Measurements from ENCODE around the gene CTU2. TPM values are rescaled to one million over a fixed set of nuclear protein-coding genes. Genes with fewer than 3 reads are reported as not detected.

The CTU2 gene
- total and polyA plus RNA-seq, 10 donors, result 7.2 to 28.2 (median 15.5) TPM

DNA sequence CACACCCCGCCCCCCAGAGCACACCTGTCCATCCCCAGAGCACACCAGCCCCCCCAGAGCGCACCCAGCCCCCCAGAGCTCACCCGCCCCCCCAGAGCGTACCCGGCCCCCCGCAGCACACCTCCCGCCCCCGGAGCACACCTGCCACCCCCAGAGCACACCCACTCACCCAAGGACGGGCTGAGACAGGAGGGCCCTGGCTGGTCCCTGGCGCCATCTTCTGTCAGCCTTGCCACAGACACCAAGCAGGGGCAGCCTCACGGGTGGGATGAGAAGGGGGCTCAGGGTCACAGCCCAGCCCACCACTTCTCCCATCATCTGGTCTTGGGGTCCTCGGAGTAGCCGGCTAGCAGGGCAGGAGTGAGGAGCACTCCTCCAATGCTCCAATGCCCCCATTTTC lies 46.9 kb downstream of the CTU2 start:
- no peak for DNase-seq
- Histone ChIP-seq H3K9me3 (no peaks in the 10 kb centered on the region), H3K27me3 (replicated peaks in 1 of 7) (no peaks in the 10 kb centered on the region), H3K4me3 (no peak overlapping the region), H3K27ac (no peak overlapping the region), H3K36me3 (peaks cover 0 to 57% (median 4%) of the 10 kb centered on the region in 6 donors), H3K4me1 (peaks cover 5 to 64% (median 23%) of the 10 kb centered on the region in 6 donors)
- intact Hi-C loops (cut with DNase I; ENCODE audit: low total_unique reads), result no loop called here
- 85 to 90% (median 87%) methylated on average over 7 to 13 of the region's 13 CpGs; no CpG with 5 or more reads in 1 of the 5 donors for WGBS, 5 donors
- TF ChIP-seq, protein P1, sequence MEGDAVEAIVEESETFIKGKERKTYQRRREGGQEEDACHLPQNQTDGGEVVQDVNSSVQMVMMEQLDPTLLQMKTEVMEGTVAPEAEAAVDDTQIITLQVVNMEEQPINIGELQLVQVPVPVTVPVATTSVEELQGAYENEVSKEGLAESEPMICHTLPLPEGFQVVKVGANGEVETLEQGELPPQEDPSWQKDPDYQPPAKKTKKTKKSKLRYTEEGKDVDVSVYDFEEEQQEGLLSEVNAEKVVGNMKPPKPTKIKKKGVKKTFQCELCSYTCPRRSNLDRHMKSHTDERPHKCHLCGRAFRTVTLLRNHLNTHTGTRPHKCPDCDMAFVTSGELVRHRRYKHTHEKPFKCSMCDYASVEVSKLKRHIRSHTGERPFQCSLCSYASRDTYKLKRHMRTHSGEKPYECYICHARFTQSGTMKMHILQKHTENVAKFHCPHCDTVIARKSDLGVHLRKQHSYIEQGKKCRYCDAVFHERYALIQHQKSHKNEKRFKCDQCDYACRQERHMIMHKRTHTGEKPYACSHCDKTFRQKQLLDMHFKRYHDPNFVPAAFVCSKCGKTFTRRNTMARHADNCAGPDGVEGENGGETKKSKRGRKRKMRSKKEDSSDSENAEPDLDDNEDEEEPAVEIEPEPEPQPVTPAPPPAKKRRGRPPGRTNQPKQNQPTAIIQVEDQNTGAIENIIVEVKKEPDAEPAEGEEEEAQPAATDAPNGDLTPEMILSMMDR (IDR thresholded peaks at IDR 0.05 in 8 of 11, conservative IDR thresholded peaks at IDR 0.05 in 3 of 11), result no peak
- TF ChIP-seq POLR2AphosphoS5 (IDR thresholded peaks at IDR 0.05) (no peak), POLR2A (IDR thresholded peaks at IDR 0.05) (no peak)

GRCh38 chr16:88753602-88754001 lies 47.3 kb downstream of the CTU2 start:
- TF ChIP-seq POLR2AphosphoS5 (IDR thresholded peaks at IDR 0.05) (no peak), POLR2A (IDR thresholded peaks at IDR 0.05) (no peak)
- TF ChIP-seq, protein P1 (IDR thresholded peaks at IDR 0.05 in 8 of 11, conservative IDR thresholded peaks at IDR 0.05 in 3 of 11), result no peak
- no peak overlapping the region for H3K4me3 ChIP-seq
- peaks cover 0 to 57% (median 4%) of the 10 kb centered on the region in 6 donors for H3K36me3 ChIP-seq
- H3K4me1 ChIP-seq, result peaks cover 5 to 64% (median 27%) of the 10 kb centered on the region in 6 donors
- DNase-seq, result no peak
- WGBS, 5 donors, result 85 to 94% (median 92%) methylated on average over 7 to 11 of the region's 11 CpGs
- no peaks in the 10 kb centered on the region for H3K27me3 ChIP-seq (replicated peaks in 1 of 7)
- intact Hi-C loops (cut with DNase I; ENCODE audit: low total_unique reads), result no loop called here
- H3K9me3 ChIP-seq, result peaks cover 0 to 3% (median 0%) of the 10 kb centered on the region in 8 donors
- no peak overlapping the region for H3K27ac ChIP-seq

DNA sequence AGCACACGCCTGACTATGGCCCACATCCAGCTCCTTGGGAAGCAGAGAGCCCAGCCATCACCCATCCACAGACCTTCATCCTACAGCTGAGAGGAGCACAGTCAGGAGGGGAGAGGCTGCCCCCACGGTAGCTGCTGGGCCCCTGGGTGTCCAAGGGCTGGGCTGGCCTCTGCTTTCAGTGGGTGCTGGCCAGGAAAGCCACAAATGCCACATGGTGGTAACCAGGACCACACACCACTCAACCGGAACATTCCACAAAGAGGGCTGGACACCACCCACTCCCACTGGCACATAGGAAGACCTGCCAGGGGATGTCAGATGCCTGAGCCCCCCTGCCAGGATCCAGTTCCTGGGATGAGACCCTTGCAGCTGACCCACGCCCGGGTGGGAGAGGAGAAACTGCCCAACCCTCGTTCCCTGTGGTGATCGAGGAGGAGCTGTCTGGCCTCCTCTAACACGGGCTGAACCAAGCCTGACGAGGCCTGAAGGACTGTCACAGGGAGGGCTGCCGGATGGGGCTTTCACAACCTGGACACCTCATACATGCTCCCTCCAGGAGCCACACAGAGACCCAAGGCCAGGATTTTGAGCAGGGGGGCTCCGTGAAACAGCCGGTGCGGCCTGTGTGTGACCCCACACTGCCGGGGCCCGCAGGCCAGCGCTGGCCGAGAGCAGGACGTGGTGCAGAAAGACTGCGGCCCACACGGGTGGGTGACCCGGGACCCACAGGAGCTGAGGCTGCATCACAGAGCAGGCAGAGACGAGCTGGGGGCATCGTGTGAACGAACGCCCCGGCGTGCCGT lies 48.0 kb downstream of the CTU2 start:
- no peak for DNase-seq
- Histone ChIP-seq H3K4me3 (no peak overlapping the region), H3K36me3 (peaks cover 0 to 59% (median 4%) of the 10 kb centered on the region in 6 donors), H3K9me3 (peaks cover 0 to 8% (median 0%) of the 10 kb centered on the region in 8 donors), H3K4me1 (peaks cover 8 to 70% (median 34%) of the 10 kb centered on the region in 6 donors), H3K27ac (no peak overlapping the region), H3K27me3 (replicated peaks in 1 of 7) (no peaks in the 10 kb centered on the region)
- peak in 1 of 3 donors; percentile 23 for TF ChIP-seq POLR2AphosphoS5 (IDR thresholded peaks at IDR 0.05)
- TF ChIP-seq, protein P1 (IDR thresholded peaks at IDR 0.05 in 8 of 11, conservative IDR thresholded peaks at IDR 0.05 in 3 of 11), result no peak
- intact Hi-C loops (cut with DNase I; ENCODE audit: low total_unique reads), result no loop called here
- 87 to 94% (median 91%) methylated on average over 8 to 28 of the region's 28 CpGs for WGBS, 5 donors

All from spleen (tissue), 11 donors.